ENCODE results near the gene AMIGO3. TPM values are rescaled to one million over a fixed set of nuclear protein-coding genes. Genes with fewer than 3 reads are reported as not detected.

The AMIGO3 gene
- total and polyA plus RNA-seq, 2 experiments from 2014 or later, result 2.9 to 10.4 TPM

GRCh38 chr3:49680493-49681231 is 38.8 kb downstream of the AMIGO3 start (continued):
- TF ChIP-seq EZH2phosphoT487 (IDR thresholded peaks at IDR 0.05; ENCODE audit: unreplicated experiment) (no peak), POLR2AphosphoS5 (IDR thresholded peaks at IDR 0.05; ENCODE audit: low read depth) (no peak), ZNF462 (CRISPR knock-in tag; IDR thresholded peaks at IDR 0.05) (no peak)

- TF ChIP-seq ZNF114 (CRISPR knock-in tag; IDR thresholded peaks at IDR 0.05) (no peak), CREB1 (CRISPR knock-in tag; IDR thresholded peaks at IDR 0.05; ENCODE audit: low read depth) (no peak), ETS1 (IDR thresholded peaks at IDR 0.05) (no peak), CTCF (conservative IDR thresholded peaks at IDR 0.05; ENCODE audit: low read depth in 2 of 2) (no peak)
- ATAC-seq (no peak), DNase-seq (ENCODE audit: low spot score) (no peak)
- Histone ChIP-seq H3K79me2 (replicated peaks; ENCODE audit: insufficient read depth) (peaks cover 11% of the 10 kb centered on the region), H3K4me2 (no peak overlapping the region), H3K27me3 (ENCODE audit: insufficient read depth) (no peaks in the 10 kb centered on the region), H3K4me1 (ENCODE audit: insufficient read depth) (peaks cover 15% of the 10 kb centered on the region), H2AFZ (no peak overlapping the region), H3F3A (replicated peaks; ENCODE audit: low read depth) (no peaks in the 10 kb centered on the region), H3K9me2 (ENCODE audit: insufficient read depth) (no peaks in the 10 kb centered on the region), H3K36me3 (ENCODE audit: insufficient read depth) (peaks cover 9% of the 10 kb centered on the region; the same call in 1 of the 2 replicates), H3K4me3 (no peak overlapping the region), H4K20me1 (replicated peaks; ENCODE audit: insufficient read depth) (peaks cover 16% of the 10 kb centered on the region; the same call in 1 of the 2 replicates), H3K27ac (ENCODE audit: low read depth) (no peak overlapping the region)
- peak overlapping the region; percentile 39; the same call in 2 of the 3 replicates for H3K4me3 Mint-ChIP-seq
- H3K27ac Mint-ChIP-seq, result no peak overlapping the region
- peaks cover 22% of the 10 kb centered on the region for H3K4me1 Mint-ChIP-seq
- H3K36me3 Mint-ChIP-seq (ENCODE audit: low read depth), result peaks cover 47% of the 10 kb centered on the region
- no peaks in the 10 kb centered on the region for H3K9me3 Mint-ChIP-seq
- peaks cover 9% of the 10 kb centered on the region for H3K27me3 Mint-ChIP-seq (ENCODE audit: insufficient read depth, low read depth, poor library complexity)
Observed at GRCh38 chr3:49675912-49676311, 43.6 kb downstream of the AMIGO3 start.
